Measurements from ENCODE around the gene NELL2. TPM values are rescaled to one million over a fixed set of nuclear protein-coding genes. Genes with fewer than 3 reads are reported as not detected.

NELL2 gene
- polyA plus RNA-seq, 2 of the 4 experiments (the other 2 are of a cell fraction): 0.16 TPM; not detected in 1

DNA sequence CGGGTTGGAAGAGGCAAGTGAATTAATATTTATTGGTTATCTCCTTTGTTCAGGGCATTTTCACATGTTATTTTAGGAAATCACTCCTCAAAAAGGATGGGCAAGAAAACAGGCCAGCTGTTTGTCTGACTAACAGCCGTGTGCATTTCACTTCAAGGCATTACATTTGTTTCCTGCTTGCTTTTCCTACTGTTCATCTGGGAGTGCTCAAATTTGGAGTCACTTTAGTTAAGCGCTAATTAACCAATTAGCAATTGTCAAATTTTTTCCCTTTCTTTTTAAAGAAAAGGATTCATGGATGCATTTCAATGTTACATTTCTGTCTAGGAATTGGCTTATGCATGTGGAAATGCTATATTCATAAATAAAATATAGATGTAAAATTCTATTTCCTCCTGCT lies 415.9 kb downstream of the NELL2 start:
- Histone ChIP-seq H3K4me1 (no peaks in the 10 kb centered on the region), H3K27ac (no peak overlapping the region), H3K9me3 (no peaks in the 10 kb centered on the region), H3K4me3 (no peak overlapping the region), H3K4me2 (no peak overlapping the region)
- FAIRE-seq: no peak
- ChIA-PET CTCF (no interaction called here), POLR2A (no interaction called here)
- no peak for DNase-seq (ENCODE audit: low read depth in 1 of 2, low spot score in 1 of 2)
- 57% methylated on average over 3 of the region's 3 CpGs for WGBS (ENCODE audit: missing lambda C conversion rate)
- no peak for ATAC-seq
- TF ChIP-seq KDM1A (IDR thresholded peaks at IDR 0.05; ENCODE audit: low read depth) (no peak), ESRRA (IDR thresholded peaks at IDR 0.05; ENCODE audit: borderline replicate concordance, low read length) (no peak), SMC3 (IDR thresholded peaks at IDR 0.05) (no peak), BHLHE40 (IDR thresholded peaks at IDR 0.05; ENCODE audit: low read depth, low read length) (no peak), TFCP2L1 (CRISPR knock-in tag; IDR thresholded peaks at IDR 0.05) (no peak), CBX8 (IDR thresholded peaks at IDR 0.05) (no peak), JUNB (IDR thresholded peaks at IDR 0.05) (no peak)
- TF ChIP-seq, protein P1, sequence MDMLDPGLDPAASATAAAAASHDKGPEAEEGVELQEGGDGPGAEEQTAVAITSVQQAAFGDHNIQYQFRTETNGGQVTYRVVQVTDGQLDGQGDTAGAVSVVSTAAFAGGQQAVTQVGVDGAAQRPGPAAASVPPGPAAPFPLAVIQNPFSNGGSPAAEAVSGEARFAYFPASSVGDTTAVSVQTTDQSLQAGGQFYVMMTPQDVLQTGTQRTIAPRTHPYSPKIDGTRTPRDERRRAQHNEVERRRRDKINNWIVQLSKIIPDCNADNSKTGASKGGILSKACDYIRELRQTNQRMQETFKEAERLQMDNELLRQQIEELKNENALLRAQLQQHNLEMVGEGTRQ (IDR thresholded peaks at IDR 0.05): no peak
- TF ChIP-seq, protein P2, sequence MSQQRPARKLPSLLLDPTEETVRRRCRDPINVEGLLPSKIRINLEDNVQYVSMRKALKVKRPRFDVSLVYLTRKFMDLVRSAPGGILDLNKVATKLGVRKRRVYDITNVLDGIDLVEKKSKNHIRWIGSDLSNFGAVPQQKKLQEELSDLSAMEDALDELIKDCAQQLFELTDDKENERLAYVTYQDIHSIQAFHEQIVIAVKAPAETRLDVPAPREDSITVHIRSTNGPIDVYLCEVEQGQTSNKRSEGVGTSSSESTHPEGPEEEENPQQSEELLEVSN (IDR thresholded peaks at IDR 0.05; ENCODE audit: borderline replicate concordance, low read depth): no peak

DNA sequence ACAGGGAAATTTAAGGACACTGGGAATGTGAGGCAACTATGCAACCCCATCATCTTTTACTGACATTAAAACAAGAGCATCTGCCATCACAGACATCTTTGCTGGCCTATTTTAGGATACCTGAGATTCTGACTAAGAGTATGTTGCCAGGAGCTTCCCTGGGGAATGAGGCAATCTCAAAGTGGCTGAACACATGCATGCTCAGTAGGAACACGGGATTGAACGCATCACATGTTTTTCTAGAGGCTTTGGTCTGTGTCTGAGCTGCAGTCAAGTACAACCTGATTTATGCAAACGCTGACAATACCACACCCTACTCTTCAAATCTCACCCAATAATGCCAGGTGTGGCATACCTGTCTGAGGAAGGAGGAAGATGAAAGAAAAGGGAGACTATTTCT lies 416.5 kb downstream of the NELL2 start:
- ATAC-seq (no peak), FAIRE-seq (no peak), DNase-seq (ENCODE audit: low read depth in 1 of 2, low spot score in 1 of 2) (no peak)
- no peaks in the 10 kb centered on the region for H3K9me3 ChIP-seq
- CTCF ChIA-PET: no interaction called here
- WGBS (ENCODE audit: missing lambda C conversion rate): 11% methylated on average over 3 of the region's 3 CpGs
- H3K27ac ChIP-seq: no peak overlapping the region
- H3K4me2 ChIP-seq: no peak overlapping the region
- no peaks in the 10 kb centered on the region for H3K4me1 ChIP-seq
- TF ChIP-seq SREBF2 (IDR thresholded peaks at IDR 0.05) (no peak), HEYL (CRISPR knock-in tag; IDR thresholded peaks at IDR 0.05) (no peak), POLR2A (IDR thresholded peaks at IDR 0.05; ENCODE audit: low read length) (no peak), BHLHE40 (IDR thresholded peaks at IDR 0.05; ENCODE audit: low read depth, low read length) (no peak), GATA3 (IDR thresholded peaks at IDR 0.05; ENCODE audit: borderline replicate concordance) (no peak), NPAS2 (CRISPR knock-in tag; IDR thresholded peaks at IDR 0.05; ENCODE audit: borderline replicate concordance) (no peak), EP300 (IDR thresholded peaks at IDR 0.05) (no peak)
- TF ChIP-seq, protein P3, sequence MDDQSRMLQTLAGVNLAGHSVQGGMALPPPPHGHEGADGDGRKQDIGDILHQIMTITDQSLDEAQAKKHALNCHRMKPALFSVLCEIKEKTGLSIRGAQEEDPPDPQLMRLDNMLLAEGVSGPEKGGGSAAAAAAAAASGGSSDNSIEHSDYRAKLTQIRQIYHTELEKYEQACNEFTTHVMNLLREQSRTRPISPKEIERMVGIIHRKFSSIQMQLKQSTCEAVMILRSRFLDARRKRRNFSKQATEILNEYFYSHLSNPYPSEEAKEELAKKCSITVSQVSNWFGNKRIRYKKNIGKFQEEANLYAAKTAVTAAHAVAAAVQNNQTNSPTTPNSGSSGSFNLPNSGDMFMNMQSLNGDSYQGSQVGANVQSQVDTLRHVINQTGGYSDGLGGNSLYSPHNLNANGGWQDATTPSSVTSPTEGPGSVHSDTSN (IDR thresholded peaks at IDR 0.05): no peak
- TF ChIP-seq, protein P1 (IDR thresholded peaks at IDR 0.05): no peak
- POLR2A ChIA-PET: no interaction called here
- H3K4me3 ChIP-seq: no peak overlapping the region

Small RNA genes within 50 kb of the gene (small RNA-seq; reads per million reads assigned to genes)
- 0 reads per million in 6 experiments for gene RF00019

Other genes starting within 250 kb of the NELL2 start
- gene DBX2, start 174.8 kb upstream of the NELL2 start, polyA plus RNA-seq (2011; rRNA removed): not detected in 2 replicates
- gene DBX2, start 174.8 kb upstream of the NELL2 start, polyA plus RNA-seq (2017; fragmentation: RNase III; extraction: RNeasy Plus Mini Kit Qiagen cat#74134 plus additional on column Dnase treatment): not detected in 3 replicates

Measured in A549 (cell line).